ENCODE results near the gene SCN3B. TPM values are rescaled to one million over a fixed set of nuclear protein-coding genes. Genes with fewer than 3 reads are reported as not detected.

SCN3B gene
- total and polyA plus RNA-seq, 2 donors (not counting 1 experiment from before 2014, with no cell fraction given): under 0.01 to 0.03 TPM

GRCh38 chr11:123682696-123683410, 28.4 kb upstream of the SCN3B start:
- Histone ChIP-seq H3K9me3 (ENCODE audit: control insufficient read depth, insufficient read depth, low read depth, low read length) (no peaks in the 10 kb centered on the region), H3K4me3 (replicated peaks in 1 of 4; ENCODE audit: control extremely low read depth in 1 of 4, insufficient read depth in 1 of 4, low read depth in 3 of 4, low read length in 4 of 4) (no peak overlapping the region), H3K79me2 (ENCODE audit: control insufficient read depth, insufficient read depth, low read length) (no peaks in the 10 kb centered on the region), H3K36me3 (ENCODE audit: control insufficient read depth, insufficient read depth, low read length) (no peaks in the 10 kb centered on the region), H3K27me3 (ENCODE audit: control insufficient read depth, insufficient read depth, low read length) (peaks cover 2% of the 10 kb centered on the region), H3K4me2 (ENCODE audit: extremely low read depth, insufficient read depth, low read length) (no peak overlapping the region), H2AFZ (ENCODE audit: low read length) (no peak overlapping the region), H3K4me1 (ENCODE audit: control insufficient read depth, extremely low read depth, insufficient read depth, low read length) (no peaks in the 10 kb centered on the region), H4K20me1 (ENCODE audit: control insufficient read depth, extremely low read depth, insufficient read depth, low read length) (no peaks in the 10 kb centered on the region), H3K27ac (ENCODE audit: insufficient read depth, low read length) (no peak overlapping the region), H3K9ac (ENCODE audit: insufficient read depth, low read length) (no peak overlapping the region)
- DNase-seq (ENCODE audit: low read depth in 2 of 2): no peak
- TF ChIP-seq CTCF (conservative IDR thresholded peaks at IDR 0.05 in 1 of 2, IDR thresholded peaks at IDR 0.05 in 1 of 2; ENCODE audit: low read depth in 1 of 2, low read length in 2 of 2): no peak
- TF ChIP-seq EZH2 (IDR thresholded peaks at IDR 0.05; ENCODE audit: low read length, missing control alignments): no peak

GRCh38 chr11:123681030-123681429, 26.6 kb upstream of the SCN3B start:
- Histone ChIP-seq H2AFZ (ENCODE audit: low read length) (no peak overlapping the region), H3K27ac (ENCODE audit: insufficient read depth, low read length) (no peak overlapping the region), H4K20me1 (ENCODE audit: control insufficient read depth, extremely low read depth, insufficient read depth, low read length) (no peaks in the 10 kb centered on the region), H3K9me3 (ENCODE audit: control insufficient read depth, insufficient read depth, low read depth, low read length) (no peaks in the 10 kb centered on the region), H3K4me2 (ENCODE audit: extremely low read depth, insufficient read depth, low read length) (no peak overlapping the region), H3K4me1 (ENCODE audit: control insufficient read depth, extremely low read depth, insufficient read depth, low read length) (no peaks in the 10 kb centered on the region), H3K36me3 (ENCODE audit: control insufficient read depth, insufficient read depth, low read length) (no peaks in the 10 kb centered on the region), H3K4me3 (replicated peaks in 1 of 4; ENCODE audit: control extremely low read depth in 1 of 4, insufficient read depth in 1 of 4, low read depth in 3 of 4, low read length in 4 of 4) (no peak overlapping the region), H3K79me2 (ENCODE audit: control insufficient read depth, insufficient read depth, low read length) (no peaks in the 10 kb centered on the region), H3K9ac (ENCODE audit: insufficient read depth, low read length) (no peak overlapping the region), H3K27me3 (ENCODE audit: control insufficient read depth, insufficient read depth, low read length) (peaks cover 2% of the 10 kb centered on the region)
- no peak for TF ChIP-seq EZH2 (IDR thresholded peaks at IDR 0.05; ENCODE audit: low read length, missing control alignments)
- no peak for TF ChIP-seq CTCF (conservative IDR thresholded peaks at IDR 0.05 in 1 of 2, IDR thresholded peaks at IDR 0.05 in 1 of 2; ENCODE audit: low read depth in 1 of 2, low read length in 2 of 2)
- DNase-seq (ENCODE audit: low read depth in 2 of 2): no peak

- no peak overlapping the region for H3K27ac ChIP-seq (ENCODE audit: insufficient read depth, low read length)
- TF ChIP-seq CTCF (conservative IDR thresholded peaks at IDR 0.05 in 1 of 2, IDR thresholded peaks at IDR 0.05 in 1 of 2; ENCODE audit: low read depth in 1 of 2, low read length in 2 of 2) (no peak), EZH2 (IDR thresholded peaks at IDR 0.05; ENCODE audit: low read length, missing control alignments) (no peak)
- H3K36me3 ChIP-seq (ENCODE audit: control insufficient read depth, insufficient read depth, low read length): no peaks in the 10 kb centered on the region
- H3K27me3 ChIP-seq (ENCODE audit: control insufficient read depth, insufficient read depth, low read length): peaks cover 2% of the 10 kb centered on the region
- no peaks in the 10 kb centered on the region for H3K9me3 ChIP-seq (ENCODE audit: control insufficient read depth, insufficient read depth, low read depth, low read length)
- no peaks in the 10 kb centered on the region for H4K20me1 ChIP-seq (ENCODE audit: control insufficient read depth, extremely low read depth, insufficient read depth, low read length)
- DNase-seq (ENCODE audit: low read depth in 2 of 2): no peak
- no peak overlapping the region for H3K4me2 ChIP-seq (ENCODE audit: extremely low read depth, insufficient read depth, low read length)
- H3K4me3 ChIP-seq (replicated peaks in 1 of 4; ENCODE audit: control extremely low read depth in 1 of 4, insufficient read depth in 1 of 4, low read depth in 3 of 4, low read length in 4 of 4): no peak overlapping the region
- H3K4me1 ChIP-seq (ENCODE audit: control insufficient read depth, extremely low read depth, insufficient read depth, low read length): no peaks in the 10 kb centered on the region
- no peak overlapping the region for H3K9ac ChIP-seq (ENCODE audit: insufficient read depth, low read length)
- no peak overlapping the region for H2AFZ ChIP-seq (ENCODE audit: low read length)
- H3K79me2 ChIP-seq (ENCODE audit: control insufficient read depth, insufficient read depth, low read length): no peaks in the 10 kb centered on the region
These were observed 23.8 kb upstream of the SCN3B start for GRCh38 chr11:123678246-123678645.
